Measurements from ENCODE around the gene UGT2B7. TPM values are rescaled to one million over a fixed set of nuclear protein-coding genes. Genes with fewer than 3 reads are reported as not detected.
"Not testable (repeated sequence)": the region's sequence is repeated elsewhere in the genome, so short reads cannot be mapped to it uniquely, and the experiment has no call there.

UGT2B7 gene
- not detected for total RNA-seq

DNA sequence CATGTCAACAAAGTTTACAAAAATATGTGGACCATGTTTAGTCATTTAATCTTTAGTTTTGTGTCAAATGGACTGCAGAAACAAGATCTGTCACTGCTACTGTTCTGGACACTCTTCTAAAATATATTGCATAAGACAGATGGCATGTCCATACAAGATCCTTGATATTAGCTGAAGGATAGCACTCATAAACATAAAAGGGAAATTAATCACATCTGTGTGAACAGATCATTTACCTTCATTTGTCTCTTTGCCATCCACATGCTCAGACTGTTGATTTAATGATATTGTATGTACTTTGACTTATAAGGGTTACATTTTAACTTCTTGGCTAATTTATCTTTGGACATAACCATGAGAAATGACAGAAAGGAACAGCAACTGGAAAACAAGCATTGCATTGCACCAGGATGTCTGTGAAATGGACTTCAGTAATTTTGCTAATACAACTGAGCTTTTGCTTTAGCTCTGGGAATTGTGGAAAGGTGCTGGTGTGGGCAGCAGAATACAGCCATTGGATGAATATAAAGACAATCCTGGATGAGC, at the start of gene UGT2B7:
TSS of gene UGT2B7 (plus strand) at position 364 of the 546 bp plus-strand sequence. CDS start at position 411, 47 bp downstream.
- DNase-seq (ENCODE audit: low spot score) (no peak), ATAC-seq (ENCODE audit: low FRiP score) (no peak)
- TF ChIP-seq, protein P1, sequence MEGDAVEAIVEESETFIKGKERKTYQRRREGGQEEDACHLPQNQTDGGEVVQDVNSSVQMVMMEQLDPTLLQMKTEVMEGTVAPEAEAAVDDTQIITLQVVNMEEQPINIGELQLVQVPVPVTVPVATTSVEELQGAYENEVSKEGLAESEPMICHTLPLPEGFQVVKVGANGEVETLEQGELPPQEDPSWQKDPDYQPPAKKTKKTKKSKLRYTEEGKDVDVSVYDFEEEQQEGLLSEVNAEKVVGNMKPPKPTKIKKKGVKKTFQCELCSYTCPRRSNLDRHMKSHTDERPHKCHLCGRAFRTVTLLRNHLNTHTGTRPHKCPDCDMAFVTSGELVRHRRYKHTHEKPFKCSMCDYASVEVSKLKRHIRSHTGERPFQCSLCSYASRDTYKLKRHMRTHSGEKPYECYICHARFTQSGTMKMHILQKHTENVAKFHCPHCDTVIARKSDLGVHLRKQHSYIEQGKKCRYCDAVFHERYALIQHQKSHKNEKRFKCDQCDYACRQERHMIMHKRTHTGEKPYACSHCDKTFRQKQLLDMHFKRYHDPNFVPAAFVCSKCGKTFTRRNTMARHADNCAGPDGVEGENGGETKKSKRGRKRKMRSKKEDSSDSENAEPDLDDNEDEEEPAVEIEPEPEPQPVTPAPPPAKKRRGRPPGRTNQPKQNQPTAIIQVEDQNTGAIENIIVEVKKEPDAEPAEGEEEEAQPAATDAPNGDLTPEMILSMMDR (IDR thresholded peaks at IDR 0.05) = no peak

DNA sequence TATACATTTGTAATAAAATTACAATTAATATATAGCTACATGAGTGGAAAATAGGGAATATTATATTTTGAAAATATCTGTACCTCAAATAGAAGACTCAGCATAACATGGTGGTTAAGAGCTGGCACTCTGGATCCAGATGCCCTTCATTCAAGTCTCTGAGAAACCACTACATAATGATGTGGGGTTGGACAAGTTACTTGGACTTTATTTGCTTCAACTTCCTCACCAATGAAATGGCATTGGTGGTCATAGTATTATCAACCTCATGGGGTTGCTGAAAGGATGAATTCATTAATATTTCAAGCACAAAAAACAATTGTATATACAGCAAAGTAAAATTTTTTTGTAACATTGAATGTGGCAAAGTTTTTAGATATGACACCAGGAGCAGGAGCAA, 46.4 kb upstream of the UGT2B7 start:
- no peak for ATAC-seq (ENCODE audit: low FRiP score)
- TF ChIP-seq, protein P1 (IDR thresholded peaks at IDR 0.05) = no peak
- no peak for DNase-seq (ENCODE audit: low spot score)

DNA sequence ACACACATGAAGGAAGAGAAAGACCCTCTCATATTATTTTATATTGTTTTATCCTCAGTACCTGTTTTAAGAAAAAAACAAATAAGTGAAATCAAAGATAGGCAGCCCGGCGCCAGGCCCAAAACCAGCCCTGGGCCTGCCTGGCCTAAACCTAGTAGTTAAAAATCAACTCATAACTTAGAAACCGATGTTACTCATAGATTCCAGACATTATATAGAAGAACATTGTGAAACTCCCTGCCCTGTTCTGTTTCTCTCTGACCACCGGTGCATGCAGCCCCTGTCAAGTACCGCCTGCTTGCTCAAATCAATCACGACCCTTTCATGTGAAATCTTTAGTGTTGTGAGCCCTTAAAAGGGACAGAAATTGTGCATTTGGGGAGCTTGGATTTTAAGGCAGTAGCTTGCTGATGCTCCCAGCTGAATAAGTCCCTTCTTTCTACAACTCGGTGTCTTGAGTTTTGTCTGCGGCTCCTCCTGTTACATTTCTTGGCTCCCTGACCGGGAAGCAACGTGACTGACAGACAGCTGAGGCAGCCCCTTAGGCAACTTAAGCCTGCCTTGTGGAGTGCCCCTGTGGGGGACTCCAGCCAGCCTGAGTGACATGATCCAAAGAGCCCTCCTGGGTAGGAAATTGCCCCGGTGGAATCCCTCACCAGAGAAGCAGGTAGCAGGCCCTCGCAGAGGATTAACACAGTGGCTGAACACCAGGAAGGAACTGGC, 45.3 kb upstream of the UGT2B7 start:
- not testable (repeated sequence) for ATAC-seq (ENCODE audit: low FRiP score); DNase-seq (ENCODE audit: low spot score)

DNA sequence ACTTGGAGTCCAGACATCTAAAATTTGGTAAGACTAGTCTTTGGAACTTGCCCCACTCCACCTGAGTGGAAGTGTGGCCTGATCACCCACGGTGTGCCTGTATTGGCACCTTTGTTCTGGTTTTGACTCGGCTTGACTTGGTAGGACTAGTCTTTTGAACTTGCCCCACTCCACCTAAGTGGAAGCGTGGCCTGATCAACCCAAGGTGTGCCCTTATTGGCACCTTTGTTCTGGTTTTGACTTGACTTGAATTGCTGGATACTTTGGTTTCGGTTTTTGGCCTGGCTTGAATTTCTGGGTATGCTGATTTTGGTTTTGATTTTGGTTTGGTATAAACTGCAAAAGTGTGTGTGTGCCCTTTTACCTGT, 44.7 kb upstream of the UGT2B7 start:
- ATAC-seq (ENCODE audit: low FRiP score) = no peak
- DNase-seq (ENCODE audit: low spot score) = no peak
- TF ChIP-seq, protein P1 (IDR thresholded peaks at IDR 0.05) = no peak

DNA sequence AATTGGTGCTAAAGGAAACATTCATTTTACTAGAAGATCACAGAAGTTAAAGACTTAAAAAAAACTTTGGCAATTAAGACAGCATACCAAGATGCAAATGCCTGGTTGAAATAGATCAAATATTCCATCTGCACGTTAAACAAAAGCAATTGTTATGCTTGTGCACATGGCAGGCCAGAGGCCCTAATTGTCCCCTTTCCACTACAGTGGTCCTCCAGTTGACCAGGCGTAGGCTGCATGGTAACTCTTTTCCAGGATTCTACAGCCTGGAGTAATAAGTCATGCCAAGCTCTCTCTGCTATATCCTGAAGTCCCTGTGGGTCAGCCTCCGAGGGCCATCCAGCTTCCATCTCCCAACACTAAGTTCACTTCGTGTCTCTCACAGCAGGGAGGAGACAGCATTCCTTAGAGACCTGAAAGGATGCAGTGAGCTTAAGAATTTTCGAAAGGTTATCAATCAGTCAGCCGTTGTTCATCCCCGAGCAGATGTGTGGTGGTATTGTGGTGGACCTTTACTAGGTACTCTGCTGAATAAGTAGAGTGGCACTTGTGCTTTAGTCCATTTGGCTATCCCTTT, 42.9 kb upstream of the UGT2B7 start:
- ATAC-seq (ENCODE audit: low FRiP score); DNase-seq (ENCODE audit: low spot score): not testable (repeated sequence)

DNA sequence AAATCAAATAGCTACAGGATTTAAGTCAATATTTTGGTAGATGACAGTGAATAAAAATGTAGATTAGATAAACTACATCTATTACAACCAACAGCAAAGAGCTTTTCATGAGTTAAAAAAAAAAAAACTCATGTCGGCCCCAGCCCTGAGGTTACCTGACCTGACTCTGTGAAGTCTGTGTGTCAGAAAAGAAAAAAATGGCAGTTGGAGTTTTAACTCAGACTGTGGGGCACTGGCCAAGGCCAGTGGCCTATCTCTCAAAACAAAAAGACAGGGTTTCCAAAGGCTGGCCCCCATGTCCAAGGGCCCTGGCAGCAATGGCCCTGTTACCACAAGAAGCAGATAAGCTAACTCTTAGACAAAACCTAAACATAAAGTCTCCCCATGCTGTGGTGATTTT, 42.2 kb upstream of the UGT2B7 start:
- not testable (repeated sequence) for DNase-seq (ENCODE audit: low spot score); ATAC-seq (ENCODE audit: low FRiP score)

DNA sequence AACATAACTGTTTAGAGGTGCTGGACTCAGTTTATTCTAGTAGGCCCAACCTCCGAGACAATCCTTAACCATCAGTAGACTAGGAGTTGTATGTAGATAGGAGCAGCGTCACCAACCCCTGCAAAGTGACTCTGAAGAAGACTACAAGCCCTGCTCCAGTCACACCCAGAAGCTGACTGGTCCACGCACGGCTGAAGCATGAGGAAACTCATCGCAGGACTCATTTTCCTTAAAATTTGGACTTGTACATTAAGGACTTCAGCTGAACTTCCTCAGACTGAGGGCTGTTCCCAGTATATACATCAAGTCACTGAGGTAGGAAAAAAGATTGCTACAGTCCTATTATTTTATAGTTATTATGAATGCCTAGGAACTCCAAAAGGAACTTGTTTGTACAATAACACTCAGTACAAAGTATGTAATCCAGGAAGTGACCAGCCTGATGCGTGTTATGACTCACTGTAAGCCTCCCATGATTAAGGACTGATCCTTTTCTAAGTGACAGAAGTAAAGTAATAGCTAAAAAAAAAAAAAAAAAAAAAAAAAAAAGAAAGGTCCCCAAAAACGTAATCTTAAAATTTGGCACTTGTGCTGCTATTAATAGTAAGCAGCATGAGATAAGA, 41.6 kb upstream of the UGT2B7 start:
- no peak for DNase-seq (ENCODE audit: low spot score)
- ATAC-seq (ENCODE audit: low FRiP score) = no peak
- TF ChIP-seq, protein P1 (IDR thresholded peaks at IDR 0.05) = no peak

DNA sequence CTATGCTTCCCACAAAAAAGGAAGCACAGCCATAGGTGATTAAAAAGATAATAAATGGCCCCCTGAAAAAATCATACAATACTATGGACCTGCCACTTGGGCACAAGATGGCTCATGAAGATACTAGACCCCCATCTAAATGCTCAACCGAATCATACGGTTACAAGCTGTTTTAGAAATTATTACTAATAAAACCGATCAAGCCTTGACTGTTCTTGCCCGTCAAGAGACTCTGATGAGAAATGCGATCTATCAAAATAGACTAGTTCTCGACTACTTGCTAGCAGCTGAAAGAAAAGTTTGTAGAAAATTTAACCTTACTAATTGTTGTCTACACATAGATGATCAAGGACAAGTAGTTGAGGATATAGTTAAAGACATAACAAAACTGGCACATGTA, 40.1 kb upstream of the UGT2B7 start:
- TF ChIP-seq, protein P1 (IDR thresholded peaks at IDR 0.05) = no peak
- ATAC-seq (ENCODE audit: low FRiP score) (no peak), DNase-seq (ENCODE audit: low spot score) (no peak)

Measured in omental fat pad (tissue), 4 donors.